ENCODE data around the gene TOR1A.
"Not testable (repeated sequence)": the region's sequence is repeated elsewhere in the genome, so short reads cannot be mapped to it uniquely, and the experiment has no call there.

Gene TOR1A

GRCh38 chr9:129779560-129780190, 44.3 kb downstream of the TOR1A start:
- DNase-seq: no peak

GRCh38 chr9:129778469-129778868, 45.5 kb downstream of the TOR1A start:
- no peak for DNase-seq

GRCh38 chr9:129777769-129778130, 46.2 kb downstream of the TOR1A start:
- no peak for DNase-seq

GRCh38 chr9:129776938-129777768, 46.8 kb downstream of the TOR1A start:
- peak; percentile 11 for DNase-seq

- no peak for DNase-seq
Measured at GRCh38 chr9:129776566-129776937, 47.4 kb downstream of the TOR1A start.

GRCh38 chr9:129776096-129776495, 47.8 kb downstream of the TOR1A start:
- not testable (repeated sequence) for DNase-seq

GRCh38 chr9:129775448-129775798, 48.5 kb downstream of the TOR1A start:
- DNase-seq: no peak

GRCh38 chr9:129774791-129775447, 49.0 kb downstream of the TOR1A start:
- DNase-seq: no peak

GRCh38 chr9:129773262-129774048, 50.5 kb downstream of the TOR1A start:
- no peak for DNase-seq

- no peak for DNase-seq
Measured at GRCh38 chr9:129770741-129771140, 53.2 kb downstream of the TOR1A start.

- DNase-seq: no peak
Measured at GRCh38 chr9:129769669-129770068, 54.3 kb downstream of the TOR1A start.

GRCh38 chr9:129768486-129768885, 55.5 kb downstream of the TOR1A start:
- no peak for DNase-seq

- no peak for DNase-seq
Measured at GRCh38 chr9:129765764-129766317, 58.1 kb downstream of the TOR1A start.

- DNase-seq: no peak
Measured at GRCh38 chr9:129762985-129763926, 60.7 kb downstream of the TOR1A start.
